Vagina (tissue), 2 donors: ENCODE results near the gene RAF1. TPM values are rescaled to one million over a fixed set of nuclear protein-coding genes. Genes with fewer than 3 reads are reported as not detected.

Source experiments
- DNase-seq, 2 donors: peaks; one replicate each; pipeline ENCODE4 v3.0.0-alpha.2; 2017; ENCODE audit errors: extremely low spot score in 2 of 2
- H3K27ac ChIP-seq: fragments of 200-600 bp; sonication (generic); one replicate; pipeline ENCODE4 v1.5.1; 2019
- H3K27me3 ChIP-seq: fragments of 200-600 bp; sonication (generic); one replicate; pipeline ENCODE4 v1.5.1; 2019
- H3K36me3 ChIP-seq, 2 donors: fragments of 200-600 bp; sonication (generic); one replicate each; pipeline ENCODE4 v1.5.1; 2017 to 2019
- H3K4me1 ChIP-seq: fragments of 200-600 bp; sonication (generic); one replicate; pipeline ENCODE4 v1.5.1; 2019
- H3K4me3 ChIP-seq, 2 donors: fragments of 200-600 bp; sonication (generic); 1 replicate in 1 of 2; 2 replicates in 1 of 2; pipeline ENCODE4 v1.5.1; 2016 to 2019
- H3K9me3 ChIP-seq: fragments of 200-600 bp; sonication (generic); one replicate; pipeline ENCODE4 v1.5.1; 2019
- CTCF ChIP-seq, 3 experiments: fragments of 450-650 bp in 2 of 3; fragments of 200-600 bp in 1 of 3; sonication (generic) in 1 of 3; IDR thresholded peaks; one replicate each; pipeline ENCODE4 v1.5.1; 2017 to 2019; ENCODE audit warnings: antibody characterized with exemption in 3 of 3, mild to moderate bottlenecking in 2 of 3, moderate library complexity in 2 of 3
- POLR2A ChIP-seq, 2 donors: fragments of 450-650 bp; IDR thresholded peaks; one replicate each; pipeline ENCODE4 v1.6.1; 2017; ENCODE audit warnings: antibody characterized with exemption in 2 of 2, mild to moderate bottlenecking in 2 of 2, moderate library complexity in 2 of 2
- POLR2AphosphoS5 ChIP-seq, 2 donors: sonication (generic); formaldehyde crosslinking; IDR thresholded peaks; one replicate each; pipeline ENCODE4 v1.9.0; 2017; ENCODE audit warnings: antibody characterized with exemption in 2 of 2, mild to moderate bottlenecking in 2 of 2, low read depth in 1 of 2; ENCODE audit not compliant: insufficient read depth in 1 of 2
- intact Hi-C: fragments of 100-400 bp; cut with DNase I; formaldehyde crosslinking; loops from one replicate; pipeline ENCODE4 v1.15.1; 2023
- small RNA-seq: library from RNA; depleted of rRNA; stranded (forward); fragments of <200 nt; gene quantifications from one replicate; pipeline ENCODE3, GENCODE V24; 2016
- total RNA-seq: library from RNA; depleted of rRNA; stranded (reverse); fragments of >200 nt; gene quantifications from one replicate; pipeline ENCODE4 v1.2.3, GENCODE V29; 2016

The RAF1 gene
- total RNA-seq, 1 donor from 2014 or later = 89.6 TPM

- intact Hi-C loops = no loop called here
- Histone ChIP-seq H3K36me3 (peaks cover 0 to 7% of the 10 kb centered on the region in 2 donors), H3K4me1 (no peaks in the 10 kb centered on the region), H3K9me3 (no peaks in the 10 kb centered on the region), H3K4me3 (no peak overlapping the region), H3K27me3 (no peaks in the 10 kb centered on the region), H3K27ac (no peak overlapping the region)
- TF ChIP-seq POLR2A (IDR thresholded peaks at IDR 0.05) = no peak
- no peak for DNase-seq
These were observed 122.3 kb downstream of the RAF1 start for GRCh38 chr3:12541625-12542024.

GRCh38 chr3:12536423-12536822 is 127.5 kb downstream of the RAF1 start:
- Histone ChIP-seq H3K4me3 (no peak overlapping the region), H3K27ac (no peak overlapping the region), H3K9me3 (no peaks in the 10 kb centered on the region), H3K27me3 (no peaks in the 10 kb centered on the region), H3K36me3 (peaks cover 0 to 25% of the 10 kb centered on the region in 2 donors), H3K4me1 (no peaks in the 10 kb centered on the region)
- DNase-seq = no peak
- intact Hi-C loops = no loop called here
- TF ChIP-seq CTCF (IDR thresholded peaks at IDR 0.05) = no peak
- no peak for TF ChIP-seq POLR2A (IDR thresholded peaks at IDR 0.05)
- TF ChIP-seq POLR2AphosphoS5 (IDR thresholded peaks at IDR 0.05; ENCODE audit: insufficient read depth in 1 of 2, low read depth in 1 of 2) = no peak

Small RNA genes lying within 50 kb of the gene (small RNA-seq; reads per million reads assigned to genes)
- gene CRIP1P1 (not detected), gene RF00017 (not detected)

Other genes with a start within 250 kb of the RAF1 start
- 16.0 TPM for gene TSEN2, start 179.6 kb downstream of the RAF1 start, total RNA-seq
- gene MKRN2OS, start 118.6 kb downstream of the RAF1 start, total RNA-seq = not detected
- gene MKRN2, start 107.0 kb downstream of the RAF1 start, total RNA-seq = 28.5 TPM
- 31.7 TPM for gene TMEM40, start 95.1 kb upstream of the RAF1 start, total RNA-seq
- gene CAND2, start 132.6 kb upstream of the RAF1 start, total RNA-seq = 12.5 TPM
- 2,085 TPM for gene RPL32, start 177.4 kb upstream of the RAF1 start, total RNA-seq